B cell (primary cell): ENCODE results near the gene NOL12. TPM values are rescaled to one million over a fixed set of nuclear protein-coding genes. Genes with fewer than 3 reads are reported as not detected.

Experiments
- ATAC-seq: fragments of 200-7000 bp; cut with Tn5 transposase; one replicate; pipeline ENCODE4 v1.10.0; 2021; ENCODE audit warnings: low read depth, mild to moderate bottlenecking, moderate number of reproducible peaks, moderate library complexity
- CTCF ChIA-PET: fragments of 350-600 bp; sonication (Branson Sonifier 250); formaldehyde crosslinking; loops from one replicate; lab custom pipeline; 2021; ENCODE audit warnings: antibody characterized with exemption, inconsistent platforms; lab: Charles Lee
- POLR2A ChIA-PET: fragments of 350-600 bp; sonication (Branson Sonifier 250); formaldehyde crosslinking; loops from one replicate; lab custom pipeline; 2021; ENCODE audit warnings: antibody characterized with exemption; lab: Charles Lee
- DNase-seq: peaks from one replicate; pipeline ENCODE4 v3.0.0; 2013
- H2AFZ ChIP-seq: 2 replicates; pipeline ENCODE4 v1.6.1; 2012; ENCODE audit warnings: mild to moderate bottlenecking, low read depth, low read length; ENCODE audit not compliant: insufficient read depth, poor library complexity, severe bottlenecking
- H3K27ac ChIP-seq, 2 donors: 1 replicate in 1 of 2; 2 replicates in 1 of 2; pipeline ENCODE4 v1.5.1; 2012 to 2013; ENCODE audit warnings: low read length in 2 of 2, mild to moderate bottlenecking in 2 of 2, moderate library complexity in 1 of 2
- H3K27me3 ChIP-seq, 4 experiments: fragments of 200-600 bp in 1 of 4; sonication (generic) in 1 of 4; replicated peaks in 1 of 4; 1 replicate in 2 of 4; 2 replicates in 2 of 4; pipeline versions ENCODE4 v1.6.1 to v1.7.0; 2013 to 2016; ENCODE audit warnings: low read length in 3 of 4, mild to moderate bottlenecking in 2 of 4, mixed read lengths in 1 of 4, moderate library complexity in 1 of 4; ENCODE audit not compliant: insufficient read depth in 4 of 4, control insufficient read depth in 3 of 4; ENCODE audit errors: control extremely low read depth in 1 of 4
- H3K36me3 ChIP-seq, 2 experiments: replicated peaks in 1 of 2; 1 replicate in 1 of 2; 2 replicates in 1 of 2; pipeline versions ENCODE4 v1.6.1 to v1.7.1; 2013; ENCODE audit warnings: low read length in 1 of 2; ENCODE audit not compliant: insufficient read depth in 2 of 2, control insufficient read depth in 1 of 2; ENCODE audit errors: control extremely low read depth in 1 of 2, extremely low read depth in 1 of 2
- H3K4me1 ChIP-seq, 2 donors: fragments of 200-600 bp in 1 of 2; sonication (generic) in 1 of 2; 1 replicate in 1 of 2; 2 replicates in 1 of 2; pipeline versions ENCODE4 v1.5.1 to v1.6.1; 2013 to 2017; ENCODE audit warnings: low read length in 2 of 2; ENCODE audit not compliant: control insufficient read depth in 2 of 2, insufficient read depth in 2 of 2
- H3K4me2 ChIP-seq: replicated peaks from 2 replicates; pipeline ENCODE3; 2012; ENCODE audit warnings: mild to moderate bottlenecking, low read depth, low read length; ENCODE audit not compliant: poor library complexity, severe bottlenecking
- H3K4me3 ChIP-seq, 5 experiments: fragments of 200-600 bp in 1 of 5; sonication (generic) in 1 of 5; 1 replicate in 3 of 5; 2 replicates in 2 of 5; pipeline versions ENCODE4 v1.5.1 to v1.7.0; 2011 to 2016; ENCODE audit warnings: low read length in 4 of 5, mild to moderate bottlenecking in 4 of 5, low read depth in 2 of 5, control low read depth in 1 of 5, moderate library complexity in 1 of 5; ENCODE audit not compliant: insufficient read depth in 1 of 5; ENCODE audit errors: control extremely low read depth in 1 of 5, extremely low read depth in 1 of 5
- H3K79me2 ChIP-seq: fragments of 200-600 bp; sonication (generic); one replicate; pipeline ENCODE4 v1.6.0; 2016; ENCODE audit warnings: low read length; ENCODE audit not compliant: control insufficient read depth, insufficient read depth
- H3K9ac ChIP-seq: fragments of 200-600 bp; sonication (generic); 2 replicates; pipeline ENCODE4 v1.6.1; 2017; ENCODE audit warnings: mild to moderate bottlenecking, low read length, moderate library complexity
- H3K9me3 ChIP-seq, 3 donors: one replicate each; pipeline versions ENCODE4 v1.6.1 to v1.7.1; 2013; ENCODE audit warnings: low read length in 2 of 3; ENCODE audit not compliant: control insufficient read depth in 2 of 3, insufficient read depth in 1 of 3; ENCODE audit errors: control extremely low read depth in 1 of 3
- H4K20me1 ChIP-seq: 2 replicates; pipeline ENCODE4 v1.6.0; 2012; ENCODE audit warnings: mild to moderate bottlenecking, low read length; ENCODE audit not compliant: insufficient read depth, control insufficient read depth, poor library complexity, severe bottlenecking
- H3K27ac Mint-ChIP-seq: one replicate; pipeline ENCODE4 v1.8.0; 2021; ENCODE audit warnings: mixed read lengths
- H3K27me3 Mint-ChIP-seq: one replicate; pipeline ENCODE4 v1.8.0; 2021; ENCODE audit warnings: mixed read lengths
- H3K4me1 Mint-ChIP-seq: one replicate; pipeline ENCODE4 v1.8.0; 2021; ENCODE audit warnings: mixed read lengths
- H3K4me3 Mint-ChIP-seq: one replicate; pipeline ENCODE4 v1.8.0; 2021; ENCODE audit warnings: mixed read lengths
- H3K9me3 Mint-ChIP-seq: one replicate; pipeline ENCODE4 v1.8.0; 2022; ENCODE audit warnings: mixed read lengths; ENCODE audit not compliant: insufficient read depth
- CTCF ChIP-seq: fragments of 200-600 bp; IDR thresholded peaks from one replicate; pipeline ENCODE4 v1.8.0; 2022; ENCODE audit warnings: antibody characterized with exemption, mild to moderate bottlenecking
- EZH2 ChIP-seq: IDR thresholded peaks from 2 replicates; pipeline ENCODE4 v1.6.1; 2012; ENCODE audit warnings: borderline replicate concordance, low read depth, mild to moderate bottlenecking, moderate library complexity, low read length; ENCODE audit not compliant: insufficient read depth, poor library complexity, severe bottlenecking
- WGBS: methylation state at CpG from one replicate; pipeline ENCODE4 v1.1.5; 2013; ENCODE audit warnings: missing lambda C conversion rate; ENCODE audit not compliant: insufficient coverage; 5-methylcytosine and 5-hydroxymethylcytosine counted together
- intact Hi-C: fragments of 100-400 bp; cut with micrococcal nuclease; formaldehyde crosslinking; loops from one replicate; pipeline ENCODE4 v1.10.0; 2022
- polyA plus RNA-seq: library from polyadenylated mRNA; depleted of rRNA; stranded (reverse); fragments of >200 nt; gene quantifications from 2 replicates; pipeline ENCODE4 v1.2.3, GENCODE V29; 2012
- total RNA-seq, 2 donors: library from RNA; stranded (reverse); fragments of 120-200 nt in 1 of 2; gene quantifications; 1 replicate in 1 of 2; 2 replicates in 1 of 2; pipeline versions ENCODE4 v1.2.3 to v1.2.4, GENCODE V29; 2013 to 2022

Gene NOL12
- total and polyA plus RNA-seq, 2 donors (not counting 1 experiment from before 2014, with no cell fraction given): 34.7 to 43.1 TPM

- Mint-ChIP-seq H3K27ac (peak overlapping the region; percentile 50), H3K4me3 (no peak overlapping the region), H3K9me3 (no peaks in the 10 kb centered on the region), H3K4me1 (peaks cover 26% of the 10 kb centered on the region), H3K27me3 (no peaks in the 10 kb centered on the region)
- Histone ChIP-seq H4K20me1 (no peaks in the 10 kb centered on the region), H3K4me3 (no peak overlapping the region), H3K9me3 (no peaks in the 10 kb centered on the region), H3K27me3 (no peaks in the 10 kb centered on the region), H3K9ac (no peak overlapping the region), H3K4me2 (no peak overlapping the region), H3K36me3 (peaks cover 0 to 18% of the 10 kb centered on the region in 2 experiments), H3K27ac (no peak overlapping the region), H2AFZ (no peak overlapping the region), H3K4me1 (peaks cover 15 to 24% of the 10 kb centered on the region in 2 donors), H3K79me2 (peaks cover under 1% of the 10 kb centered on the region)
- intact Hi-C loops: no loop called here
- DNase-seq (no peak), ATAC-seq (no peak)
- TF ChIP-seq EZH2 (no peak), CTCF (no peak)
- ChIA-PET POLR2A (interaction anchor here (0.7 kb wide), 1 partner anchor 110 kb away, joined by 6 read pairs; no protein-coding TSS in a partner anchor), CTCF (interaction anchor here (0.7 to 23.0 kb wide), 8 partner anchors 8 to 873 kb away, joined by 3 to 501 read pairs (median 9); partner anchors contain the start of genes LGALS1, NOL12, PDXP and SH3BP1)
- WGBS: 83% methylated on average over 4 of the region's 6 CpGs
Observed at GRCh38 chr22:37669586-37669985, 16.6 kb upstream of the NOL12 start.

GRCh38 chr22:37672206-37672919 lies 13.8 kb upstream of the NOL12 start:
- peak overlapping the region; percentile 87 for H3K27ac Mint-ChIP-seq
- Histone ChIP-seq H3K4me1 (peaks cover 31 to 48% of the 10 kb centered on the region in 2 donors), H3K36me3 (no peaks in the 10 kb centered on the region), H3K9me3 (no peaks in the 10 kb centered on the region), H3K27ac (peak overlapping the region; percentile 36 to 51), H3K9ac (no peak overlapping the region), H3K79me2 (peaks cover 21% of the 10 kb centered on the region), H3K4me2 (peak overlapping the region; percentile 55), H3K27me3 (no peaks in the 10 kb centered on the region), H3K4me3 (no peak overlapping the region), H4K20me1 (no peaks in the 10 kb centered on the region), H2AFZ (peak overlapping the region; percentile 13)
- ATAC-seq (no peak), DNase-seq (peak; percentile 60)
- POLR2A ChIA-PET: interaction anchor here (0.6 to 1.2 kb wide), 2 partner anchors 11 to 14 kb away, joined by 5 read pairs; partner anchors contain the start of gene PDXP
- peak overlapping the region; percentile 59 for H3K4me3 Mint-ChIP-seq
- TF ChIP-seq EZH2: no peak
- peak; percentile 21 for TF ChIP-seq CTCF
- CTCF ChIA-PET: interaction anchor here (1.1 to 23.0 kb wide), 8 partner anchors 9 to 64 kb away, joined by 3 to 501 read pairs (median 12); partner anchors contain the start of genes GGA1, LGALS1, NOL12 and PDXP
- 14% methylated on average over 8 of the region's 15 CpGs for WGBS
- intact Hi-C loops: no loop called here
- no peaks in the 10 kb centered on the region for H3K27me3 Mint-ChIP-seq
- peaks cover 44% of the 10 kb centered on the region for H3K4me1 Mint-ChIP-seq
- no peaks in the 10 kb centered on the region for H3K9me3 Mint-ChIP-seq
